ENCODE data around the gene APOLD1. TPM values are rescaled to one million over a fixed set of nuclear protein-coding genes. Genes with fewer than 3 reads are reported as not detected.

Gene APOLD1
- total and polyA plus RNA-seq, 2 of the 4 experiments (the other 2 are of a cell fraction): 2.3 to 4.5 TPM

GRCh38 chr12:12813120-12814101, 28.0 kb downstream of the APOLD1 start, which contains the start of gene DDX47:
TSS of gene DDX47 (plus strand) at chr12:12813346. CDS start at chr12:12813368, 22 bp downstream.
- Histone ChIP-seq H2AK9ac (replicated peaks; ENCODE audit: low read depth, low read length, poor library complexity) (peak within 1 kb of the TSS; percentile 96), H2BK15ac (ENCODE audit: low read depth, low read length) (peak within 1 kb of the TSS; percentile 93), H3K4me1 (ENCODE audit: control insufficient read depth, insufficient read depth, low read length) (no peaks in the 10 kb centered on the region; the same call in 1 of the 2 replicates), H3K18ac (ENCODE audit: low read depth, low read length) (peak within 1 kb of the TSS; percentile 89; the same call in 1 of the 2 replicates), H3K36me3 (ENCODE audit: control insufficient read depth, insufficient read depth, low read length) (no peaks in the 10 kb centered on the region), H3K56ac (ENCODE audit: extremely low read depth, insufficient read depth, low read length) (peak within 1 kb of the TSS; percentile 99), H4K8ac (ENCODE audit: low read depth in 2 of 2, low read length in 2 of 2) (peak within 1 kb of the TSS; percentile 91 to 98), H2AFZ (replicated peaks; ENCODE audit: low read length, poor library complexity) (peak within 1 kb of the TSS; percentile 92), H3K4ac (ENCODE audit: low read depth, low read length) (peak within 1 kb of the TSS; percentile 97), H2BK5ac (ENCODE audit: low read depth, low read length, poor library complexity, severe bottlenecking) (peak within 1 kb of the TSS; percentile 89), H3K79me1 (ENCODE audit: low read depth in 1 of 2, low read length in 2 of 2) (peaks cover 9 to 37% of the 10 kb centered on the region in 2 experiments; a peak in 3 of 4 replicates), H3K9me3 (ENCODE audit: control insufficient read depth, insufficient read depth, low read length) (no peaks in the 10 kb centered on the region), H2AK5ac (ENCODE audit: low read depth, low read length) (peak within 1 kb of the TSS; percentile 95), H2BK20ac (ENCODE audit: low read depth, low read length) (peak within 1 kb of the TSS; percentile 50), H3K27ac (ENCODE audit: insufficient read depth, low read length) (peak within 1 kb of the TSS; percentile 92), H4K5ac (ENCODE audit: low read depth, low read length) (peak within 1 kb of the TSS; percentile 70), H3K9ac (ENCODE audit: low read depth, low read length) (peak within 1 kb of the TSS; percentile 98), H4K20me1 (ENCODE audit: insufficient read depth, low read length) (no peaks in the 10 kb centered on the region), H3K4me3 (ENCODE audit: insufficient read depth, low read depth, low read length) (peak within 1 kb of the TSS; percentile 87), H3K23ac (ENCODE audit: low read depth, low read length) (peak within 1 kb of the TSS; percentile 96), H4K91ac (ENCODE audit: insufficient read depth, low read depth, low read length) (peak within 1 kb of the TSS; percentile 91), H3K27me3 (ENCODE audit: control insufficient read depth, insufficient read depth, low read length) (no peaks in the 10 kb centered on the region), H3K9me1 (ENCODE audit: insufficient read depth, low read length) (peaks cover 5% of the 10 kb centered on the region), H3K14ac (replicated peaks; ENCODE audit: low read depth, low read length) (peak within 1 kb of the TSS; percentile 99), H2BK120ac (ENCODE audit: low read depth, low read length) (peak within 1 kb of the TSS; percentile 77), H3K4me2 (ENCODE audit: low read depth, low read length) (peak within 1 kb of the TSS; percentile 98)
- DNase-seq (peak; percentile 88), ATAC-seq (ENCODE audit: low read depth) (peak; percentile 92)
- ChIA-PET CTCF (interaction anchor here (0.7 to 1.4 kb wide), 3 partner anchors 12 to 26 kb away, joined by 3 to 4 read pairs (median 3); no protein-coding TSS in a partner anchor), POLR2A (ENCODE audit: unreplicated experiment) (no interaction called here)
- dilution Hi-C loops (cut with HindIII; ENCODE audit: low sequenced_read_pairs, unreplicated experiment): no loop called here
- WGBS, 2 experiments (ENCODE audit: extremely low coverage in 2 of 2, insufficient read length in 1 of 2): 14% methylated on average over 7 of the region's 35 CpGs; no CpG with 5 or more reads in 1 of the 2 experiments
- intact Hi-C loops (cut with micrococcal nuclease): no loop called here
- BruUV-seq (replicated peaks): no TSS peak
- in situ Hi-C loops (cut with MboI; ENCODE audit: low sequenced_read_pairs): no loop called here
- TF ChIP-seq POLR2A (IDR thresholded peaks at IDR 0.05; ENCODE audit: low read depth, low read length) (peak; percentile 62; the same call in 1 of the 2 replicates), CTCF (conservative IDR thresholded peaks at IDR 0.05; ENCODE audit: low read depth, low read length) (peak; percentile 96), FOS (IDR thresholded peaks at IDR 0.05; ENCODE audit: low read depth, low read length) (no peak), RAD21 (IDR thresholded peaks at IDR 0.05; ENCODE audit: low read length) (peak; percentile 52), NFE2L2 (IDR thresholded peaks at IDR 0.05; ENCODE audit: low read depth, low read length) (no peak), CHD1 (IDR thresholded peaks at IDR 0.05; ENCODE audit: low read depth, low read length) (no peak), BHLHE40 (IDR thresholded peaks at IDR 0.05; ENCODE audit: low read depth, low read length) (no peak), CEBPB (IDR thresholded peaks at IDR 0.05; ENCODE audit: low read depth, low read length) (peak; percentile 47; the same call in 1 of the 2 replicates), RFX5 (IDR thresholded peaks at IDR 0.05; ENCODE audit: low read depth, low read length) (no peak), RCOR1 (IDR thresholded peaks at IDR 0.05; ENCODE audit: insufficient replicate concordance, low read length) (no peak), MXI1 (IDR thresholded peaks at IDR 0.05; ENCODE audit: borderline replicate concordance, low read depth, low read length) (peak; percentile 76), SMC3 (IDR thresholded peaks at IDR 0.05; ENCODE audit: low read depth, low read length) (peak; percentile 50), ELK1 (IDR thresholded peaks at IDR 0.05; ENCODE audit: borderline replicate concordance, low read depth, low read length) (peak; percentile 55; the same call in 1 of the 2 replicates)

Measured in IMR-90 (cell line).